Measurements from ENCODE around the gene DGKE.

Gene DGKE

DNA sequence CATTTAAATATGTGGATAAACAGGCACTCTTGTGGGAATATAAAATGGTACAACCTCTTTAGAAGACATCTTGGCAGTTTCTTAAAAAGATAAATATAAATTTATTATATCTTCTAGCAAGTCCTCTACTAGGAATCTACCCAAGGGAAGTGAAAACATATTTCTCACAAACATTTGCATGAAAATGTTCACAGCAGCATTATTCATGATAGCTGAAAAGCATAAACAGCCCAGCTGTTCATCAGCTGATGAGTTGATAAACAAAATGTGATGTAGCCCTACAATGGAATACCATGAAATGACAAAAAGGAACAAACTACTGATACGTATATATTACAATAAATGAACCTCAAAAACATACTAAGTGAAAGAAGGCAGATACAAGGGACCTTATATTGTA, 12.0 kb downstream of the DGKE start:
- Histone ChIP-seq H3K9ac (ENCODE audit: low read depth, low read length, poor library complexity) (no peak overlapping the region), H3K23ac (ENCODE audit: low read depth, low read length, poor library complexity) (no peak overlapping the region), H2BK120ac (ENCODE audit: low read depth, low read length) (no peak overlapping the region), H3K4ac (ENCODE audit: low read length) (no peak overlapping the region), H3K14ac (ENCODE audit: low read length) (no peak overlapping the region), H2BK12ac (ENCODE audit: low read length) (no peak overlapping the region), H2AFZ (ENCODE audit: low read length) (no peak overlapping the region), H3K36me3 (replicated peaks in 1 of 2; ENCODE audit: control insufficient read depth in 2 of 2, insufficient read depth in 2 of 2, low read length in 2 of 2) (peaks cover 0 to 11% of the 10 kb centered on the region in 2 donors), H2BK15ac (ENCODE audit: low read length) (no peak overlapping the region), H2AK5ac (ENCODE audit: low read depth, low read length) (no peak overlapping the region), H3K18ac (ENCODE audit: low read length) (no peak overlapping the region), H3K79me1 (ENCODE audit: low read depth, low read length) (no peaks in the 10 kb centered on the region), H3K9me3 (replicated peaks in 1 of 2; ENCODE audit: control insufficient read depth in 2 of 2, insufficient read depth in 1 of 2, low read depth in 1 of 2, low read length in 2 of 2) (no peaks in the 10 kb centered on the region), H3K4me1 (ENCODE audit: control insufficient read depth in 2 of 2, insufficient read depth in 1 of 2, low read depth in 1 of 2, low read length in 2 of 2) (no peaks in the 10 kb centered on the region), H4K91ac (ENCODE audit: low read depth, low read length, poor library complexity) (no peak overlapping the region), H3K4me2 (ENCODE audit: insufficient read depth, low read length, poor library complexity, severe bottlenecking) (no peak overlapping the region), H2BK5ac (ENCODE audit: low read length) (no peak overlapping the region), H3K27me3 (ENCODE audit: control insufficient read depth in 3 of 3, insufficient read depth in 3 of 3, low read depth in 1 of 3, low read length in 3 of 3) (no peaks in the 10 kb centered on the region), H3K27ac (replicated peaks; ENCODE audit: low read length) (no peak overlapping the region), H3K4me3 (ENCODE audit: low read length in 2 of 2) (no peak overlapping the region), H4K8ac (ENCODE audit: low read depth, low read length) (no peak overlapping the region)
- WGBS, 2 donors (ENCODE audit: extremely low coverage in 2 of 2, insufficient read length in 2 of 2, insufficient replicate concordance in 1 of 2) = no CpG with 5 or more reads among the region's 1 CpG
- no peak for DNase-seq (ENCODE audit: low spot score)

GRCh38 chr17:56847106-56847505, 13.2 kb downstream of the DGKE start:
- Histone ChIP-seq H2AK5ac (ENCODE audit: low read depth, low read length) (no peak overlapping the region), H3K27ac (replicated peaks; ENCODE audit: low read length) (no peak overlapping the region), H2BK5ac (ENCODE audit: low read length) (no peak overlapping the region), H3K4me1 (ENCODE audit: control insufficient read depth in 2 of 2, insufficient read depth in 1 of 2, low read depth in 1 of 2, low read length in 2 of 2) (no peaks in the 10 kb centered on the region), H2BK15ac (ENCODE audit: low read length) (no peak overlapping the region), H3K23ac (ENCODE audit: low read depth, low read length, poor library complexity) (no peak overlapping the region), H3K27me3 (ENCODE audit: control insufficient read depth in 3 of 3, insufficient read depth in 3 of 3, low read depth in 1 of 3, low read length in 3 of 3) (no peaks in the 10 kb centered on the region), H3K4me2 (ENCODE audit: insufficient read depth, low read length, poor library complexity, severe bottlenecking) (no peak overlapping the region), H3K4me3 (ENCODE audit: low read length in 2 of 2) (no peak overlapping the region), H4K8ac (ENCODE audit: low read depth, low read length) (no peak overlapping the region), H3K14ac (ENCODE audit: low read length) (no peak overlapping the region), H3K18ac (ENCODE audit: low read length) (no peak overlapping the region), H2AFZ (ENCODE audit: low read length) (no peak overlapping the region), H2BK120ac (ENCODE audit: low read depth, low read length) (no peak overlapping the region), H3K9ac (ENCODE audit: low read depth, low read length, poor library complexity) (no peak overlapping the region), H4K91ac (ENCODE audit: low read depth, low read length, poor library complexity) (no peak overlapping the region), H2BK12ac (ENCODE audit: low read length) (no peak overlapping the region), H3K9me3 (replicated peaks in 1 of 2; ENCODE audit: control insufficient read depth in 2 of 2, insufficient read depth in 1 of 2, low read depth in 1 of 2, low read length in 2 of 2) (no peaks in the 10 kb centered on the region), H3K79me1 (ENCODE audit: low read depth, low read length) (no peaks in the 10 kb centered on the region), H3K4ac (ENCODE audit: low read length) (no peak overlapping the region), H3K36me3 (replicated peaks in 1 of 2; ENCODE audit: control insufficient read depth in 2 of 2, insufficient read depth in 2 of 2, low read length in 2 of 2) (peaks cover 0 to 18% of the 10 kb centered on the region in 2 donors)
- no CpG with 5 or more reads among the region's 4 CpGs for WGBS, 2 donors (ENCODE audit: extremely low coverage in 2 of 2, insufficient read length in 2 of 2, insufficient replicate concordance in 1 of 2)
- no peak for DNase-seq (ENCODE audit: low spot score)

GRCh38 chr17:56849131-56849530, 15.2 kb downstream of the DGKE start:
- no peak overlapping the region for H3K4me2 ChIP-seq (ENCODE audit: insufficient read depth, low read length, poor library complexity, severe bottlenecking)
- H2AFZ ChIP-seq (ENCODE audit: low read length) = no peak overlapping the region
- no peak overlapping the region for H3K18ac ChIP-seq (ENCODE audit: low read length)
- no peak overlapping the region for H3K23ac ChIP-seq (ENCODE audit: low read depth, low read length, poor library complexity)
- no CpG with 5 or more reads among the region's 3 CpGs for WGBS, 2 donors (ENCODE audit: extremely low coverage in 2 of 2, insufficient read length in 2 of 2, insufficient replicate concordance in 1 of 2)
- H3K79me1 ChIP-seq (ENCODE audit: low read depth, low read length) = no peaks in the 10 kb centered on the region
- H2BK5ac ChIP-seq (ENCODE audit: low read length) = no peak overlapping the region
- no peak overlapping the region for H3K14ac ChIP-seq (ENCODE audit: low read length)
- no peak overlapping the region for H2BK15ac ChIP-seq (ENCODE audit: low read length)
- no peaks in the 10 kb centered on the region for H3K9me3 ChIP-seq (replicated peaks in 1 of 2; ENCODE audit: control insufficient read depth in 2 of 2, insufficient read depth in 1 of 2, low read depth in 1 of 2, low read length in 2 of 2)
- no peak overlapping the region for H2AK5ac ChIP-seq (ENCODE audit: low read depth, low read length)
- H3K27me3 ChIP-seq (ENCODE audit: control insufficient read depth in 3 of 3, insufficient read depth in 3 of 3, low read depth in 1 of 3, low read length in 3 of 3) = no peaks in the 10 kb centered on the region
- no peak overlapping the region for H3K27ac ChIP-seq (replicated peaks; ENCODE audit: low read length)
- H3K36me3 ChIP-seq (replicated peaks in 1 of 2; ENCODE audit: control insufficient read depth in 2 of 2, insufficient read depth in 2 of 2, low read length in 2 of 2) = peaks cover 0 to 18% of the 10 kb centered on the region in 2 donors
- no peak overlapping the region for H3K4ac ChIP-seq (ENCODE audit: low read length)
- H2BK12ac ChIP-seq (ENCODE audit: low read length) = no peak overlapping the region
- no peak overlapping the region for H3K9ac ChIP-seq (ENCODE audit: low read depth, low read length, poor library complexity)
- H3K4me1 ChIP-seq (ENCODE audit: control insufficient read depth in 2 of 2, insufficient read depth in 1 of 2, low read depth in 1 of 2, low read length in 2 of 2) = no peaks in the 10 kb centered on the region
- no peak overlapping the region for H2BK120ac ChIP-seq (ENCODE audit: low read depth, low read length)
- no peak overlapping the region for H4K91ac ChIP-seq (ENCODE audit: low read depth, low read length, poor library complexity)
- H3K4me3 ChIP-seq (ENCODE audit: low read length in 2 of 2) = no peak overlapping the region
- no peak overlapping the region for H4K8ac ChIP-seq (ENCODE audit: low read depth, low read length)
- DNase-seq (ENCODE audit: low spot score) = no peak

DNA sequence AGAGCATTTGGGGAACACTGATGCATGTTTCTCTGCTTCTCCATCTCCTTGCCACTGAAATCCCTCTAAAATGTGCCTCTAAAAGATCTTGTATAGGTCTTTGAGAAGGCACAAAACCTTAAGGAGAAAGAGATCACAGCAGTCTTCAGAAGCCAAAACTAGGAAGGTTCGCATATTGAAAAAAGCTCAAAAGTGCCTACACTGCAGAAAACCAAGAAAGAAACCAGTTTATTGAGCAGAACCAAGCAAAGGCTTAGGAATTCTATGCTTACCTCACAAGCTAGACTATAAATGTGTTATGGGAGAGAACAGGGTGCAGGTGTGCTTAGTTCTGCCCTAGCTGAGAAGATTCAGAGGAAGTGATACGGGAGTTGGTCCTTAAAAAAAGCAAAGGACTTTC, 16.6 kb downstream of the DGKE start:
- Histone ChIP-seq H2BK5ac (ENCODE audit: low read length) (no peak overlapping the region), H4K91ac (ENCODE audit: low read depth, low read length, poor library complexity) (no peak overlapping the region), H2BK12ac (ENCODE audit: low read length) (no peak overlapping the region), H3K4me2 (ENCODE audit: insufficient read depth, low read length, poor library complexity, severe bottlenecking) (no peak overlapping the region), H3K27me3 (ENCODE audit: control insufficient read depth in 3 of 3, insufficient read depth in 3 of 3, low read depth in 1 of 3, low read length in 3 of 3) (no peaks in the 10 kb centered on the region), H2BK120ac (ENCODE audit: low read depth, low read length) (no peak overlapping the region), H3K23ac (ENCODE audit: low read depth, low read length, poor library complexity) (no peak overlapping the region), H2AFZ (ENCODE audit: low read length) (no peak overlapping the region), H2BK15ac (ENCODE audit: low read length) (no peak overlapping the region), H3K14ac (ENCODE audit: low read length) (no peak overlapping the region), H3K27ac (replicated peaks; ENCODE audit: low read length) (no peak overlapping the region), H2AK5ac (ENCODE audit: low read depth, low read length) (no peak overlapping the region), H3K36me3 (replicated peaks in 1 of 2; ENCODE audit: control insufficient read depth in 2 of 2, insufficient read depth in 2 of 2, low read length in 2 of 2) (peaks cover 0 to 18% of the 10 kb centered on the region in 2 donors), H3K18ac (ENCODE audit: low read length) (no peak overlapping the region), H3K4me1 (ENCODE audit: control insufficient read depth in 2 of 2, insufficient read depth in 1 of 2, low read depth in 1 of 2, low read length in 2 of 2) (no peaks in the 10 kb centered on the region), H3K4ac (ENCODE audit: low read length) (no peak overlapping the region), H3K9me3 (replicated peaks in 1 of 2; ENCODE audit: control insufficient read depth in 2 of 2, insufficient read depth in 1 of 2, low read depth in 1 of 2, low read length in 2 of 2) (no peaks in the 10 kb centered on the region), H4K8ac (ENCODE audit: low read depth, low read length) (no peak overlapping the region), H3K4me3 (ENCODE audit: low read length in 2 of 2) (no peak overlapping the region), H3K79me1 (ENCODE audit: low read depth, low read length) (no peaks in the 10 kb centered on the region), H3K9ac (ENCODE audit: low read depth, low read length, poor library complexity) (no peak overlapping the region)
- DNase-seq (ENCODE audit: low spot score) = no peak
- WGBS, 2 donors (ENCODE audit: extremely low coverage in 2 of 2, insufficient read length in 2 of 2, insufficient replicate concordance in 1 of 2) = no CpG with 5 or more reads among the region's 2 CpGs

Measured in neuronal stem cell (in vitro differentiated cells).